Activated CD8-positive, alpha-beta memory T cell treated with anti-CD3 and anti-CD28 coated beads, Interleukin-2, amount 50 U/mL, for 1 hour (primary cell): Measurements from ENCODE around the gene CFAP298.
"Not testable (repeated sequence)": the region's sequence is repeated elsewhere in the genome, so short reads cannot be mapped to it uniquely, and the experiment has no call there.

Source experiments
- DNase-seq: peaks from one replicate; pipeline ENCODE4 v3.0.0-alpha.2; 2020; ENCODE audit errors: extremely low read depth

The CFAP298 gene

GRCh38 chr21:32612075-32612998, at the start of gene CFAP298:
CFAP298 (minus strand) TSS chr21:32612377; CDS start chr21:32612243, 134 bp downstream.
- DNase-seq = peak; percentile 82

- DNase-seq = not testable (repeated sequence)
Observed at GRCh38 chr21:32661026-32661782, 49.0 kb upstream of the CFAP298 start.

- no peak for DNase-seq
Observed at GRCh38 chr21:32658524-32658923, 46.3 kb upstream of the CFAP298 start.

- no peak for DNase-seq
Observed at GRCh38 chr21:32653326-32653901, 41.2 kb upstream of the CFAP298 start.

GRCh38 chr21:32648165-32648564, 36.0 kb upstream of the CFAP298 start:
- no peak for DNase-seq

- no peak for DNase-seq
Observed at GRCh38 chr21:32645261-32646182, 33.3 kb upstream of the CFAP298 start.

GRCh38 chr21:32641710-32642698, 29.8 kb upstream of the CFAP298 start:
- DNase-seq = no peak

- no peak for DNase-seq
Observed at GRCh38 chr21:32626621-32627196, 14.5 kb upstream of the CFAP298 start.

GRCh38 chr21:32618218-32618617, 6.0 kb upstream of the CFAP298 start:
- not testable (repeated sequence) for DNase-seq

GRCh38 chr21:32613436-32614043, 1.4 kb upstream of the CFAP298 start:
- DNase-seq = no peak

- no peak for DNase-seq
Observed at GRCh38 chr21:32612999-32613337, 791 bp upstream of the CFAP298 start.

- DNase-seq = no peak
Observed at GRCh38 chr21:32611471-32611997, 643 bp downstream of the CFAP298 start.

GRCh38 chr21:32610940-32611339, 1.2 kb downstream of the CFAP298 start:
- not testable (repeated sequence) for DNase-seq

GRCh38 chr21:32608851-32609250, 3.3 kb downstream of the CFAP298 start:
- DNase-seq = no peak

GRCh38 chr21:32605469-32605868, 6.7 kb downstream of the CFAP298 start:
- DNase-seq = no peak

- DNase-seq = no peak
Observed at GRCh38 chr21:32604464-32604863, 7.7 kb downstream of the CFAP298 start.

GRCh38 chr21:32603131-32603530, 9.0 kb downstream of the CFAP298 start:
- no peak for DNase-seq

- no peak for DNase-seq
Observed at GRCh38 chr21:32602099-32602498, 10.1 kb downstream of the CFAP298 start.

GRCh38 chr21:32599526-32599925, 12.7 kb downstream of the CFAP298 start:
- no peak for DNase-seq
